A549 (cell line): ENCODE measurements around the gene CSF3R.

Experiments
- POLR2A ChIP-seq: IDR thresholded peaks from 2 replicates; pipeline ENCODE4 v1.6.1; 2012; ENCODE audit warnings: mild to moderate bottlenecking, low read length
- TF ChIP-seq, protein P1 (sequence below): fragments of >200 bp; sonication (Bioruptor Twin); formaldehyde crosslinking; IDR thresholded peaks from 3 replicates; pipeline ENCODE4 v1.5.1; 2016

DNA sequence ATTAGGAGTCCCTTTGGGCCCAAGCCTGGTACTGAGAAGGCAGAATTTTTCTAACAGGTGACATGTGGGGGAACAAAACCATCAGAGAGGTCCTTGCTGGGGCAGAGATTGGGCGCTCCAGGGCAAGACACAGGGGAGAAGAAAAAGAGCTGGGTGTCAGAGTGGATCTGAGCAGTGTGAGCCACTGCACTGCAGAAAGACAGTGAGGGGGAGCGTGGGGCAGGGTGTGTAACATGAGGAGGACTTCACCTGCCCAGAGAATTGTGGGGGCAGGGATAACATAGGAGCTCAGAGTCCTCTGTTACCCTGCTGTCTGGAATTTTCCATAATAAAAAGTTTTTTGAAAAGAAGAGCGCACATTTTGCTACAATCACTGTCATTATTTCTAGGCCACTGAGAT lies 25.5 kb upstream of the CSF3R start:
- TF ChIP-seq, protein P1, sequence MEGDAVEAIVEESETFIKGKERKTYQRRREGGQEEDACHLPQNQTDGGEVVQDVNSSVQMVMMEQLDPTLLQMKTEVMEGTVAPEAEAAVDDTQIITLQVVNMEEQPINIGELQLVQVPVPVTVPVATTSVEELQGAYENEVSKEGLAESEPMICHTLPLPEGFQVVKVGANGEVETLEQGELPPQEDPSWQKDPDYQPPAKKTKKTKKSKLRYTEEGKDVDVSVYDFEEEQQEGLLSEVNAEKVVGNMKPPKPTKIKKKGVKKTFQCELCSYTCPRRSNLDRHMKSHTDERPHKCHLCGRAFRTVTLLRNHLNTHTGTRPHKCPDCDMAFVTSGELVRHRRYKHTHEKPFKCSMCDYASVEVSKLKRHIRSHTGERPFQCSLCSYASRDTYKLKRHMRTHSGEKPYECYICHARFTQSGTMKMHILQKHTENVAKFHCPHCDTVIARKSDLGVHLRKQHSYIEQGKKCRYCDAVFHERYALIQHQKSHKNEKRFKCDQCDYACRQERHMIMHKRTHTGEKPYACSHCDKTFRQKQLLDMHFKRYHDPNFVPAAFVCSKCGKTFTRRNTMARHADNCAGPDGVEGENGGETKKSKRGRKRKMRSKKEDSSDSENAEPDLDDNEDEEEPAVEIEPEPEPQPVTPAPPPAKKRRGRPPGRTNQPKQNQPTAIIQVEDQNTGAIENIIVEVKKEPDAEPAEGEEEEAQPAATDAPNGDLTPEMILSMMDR = no peak
- TF ChIP-seq POLR2A = no peak
